HG02623 (cell line): ENCODE results near the gene PICALM.
A peak's percentile ranks its signal among the peaks of the same experiment; 100 is the strongest.
"Not testable (repeated sequence)": the region's sequence is repeated elsewhere in the genome, so short reads cannot be mapped to it uniquely, and the experiment has no call there.

ENCODE experiments used
- ATAC-seq: cut with Tn5 transposase; IDR thresholded peaks from one replicate; pipeline ENCODE4 v1.9.1; 2021; ENCODE audit warnings: moderate library complexity; ENCODE audit not compliant: unreplicated experiment

PICALM gene

GRCh38 chr11:86002431-86002830, 66.5 kb downstream of the PICALM start:
- ATAC-seq = no peak

GRCh38 chr11:85991508-85991907, 77.4 kb downstream of the PICALM start:
- no peak for ATAC-seq

DNA sequence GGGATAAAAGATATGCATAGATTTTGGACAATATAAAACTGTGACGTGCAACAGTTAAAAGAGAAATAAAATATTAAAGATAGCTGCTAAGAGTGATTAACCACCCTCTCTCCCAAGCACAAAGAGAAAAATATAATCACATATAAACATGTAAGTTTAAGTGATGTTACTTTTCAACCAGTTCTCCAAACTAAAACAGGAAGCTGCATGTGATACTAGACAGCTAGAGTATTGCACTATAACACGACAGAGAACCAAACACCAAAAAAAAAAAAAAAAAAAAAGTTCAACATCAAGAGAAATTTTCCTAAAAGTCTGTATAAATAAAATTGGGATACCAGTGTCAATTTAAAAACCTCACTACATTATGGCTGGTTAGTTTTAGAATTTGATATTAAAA, 79.1 kb downstream of the PICALM start:
- no peak for ATAC-seq

- no peak for ATAC-seq
Observed at GRCh38 chr11:85988780-85989179, 80.1 kb downstream of the PICALM start.

GRCh38 chr11:85977751-85978160, 91.1 kb downstream of the PICALM start:
- no peak for ATAC-seq

DNA sequence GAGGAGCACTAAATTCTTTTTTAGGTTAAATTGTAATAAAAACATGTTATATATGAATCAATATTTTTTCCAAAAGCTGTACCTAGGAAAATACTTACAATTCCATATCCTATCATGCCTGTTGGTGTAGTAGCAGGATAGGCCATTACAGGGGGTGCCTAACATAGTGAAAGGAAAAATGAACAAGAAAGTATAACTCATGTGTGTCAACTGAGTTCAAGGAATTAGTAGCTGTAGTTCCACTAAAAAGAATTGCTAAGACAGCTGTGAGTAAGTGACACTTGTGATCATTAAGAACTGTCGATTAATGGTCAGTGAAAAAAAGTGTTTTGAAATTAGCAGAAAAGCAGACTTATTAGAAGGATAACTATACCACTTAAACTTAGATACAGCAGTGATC, 92.4 kb downstream of the PICALM start:
- ATAC-seq = no peak

DNA sequence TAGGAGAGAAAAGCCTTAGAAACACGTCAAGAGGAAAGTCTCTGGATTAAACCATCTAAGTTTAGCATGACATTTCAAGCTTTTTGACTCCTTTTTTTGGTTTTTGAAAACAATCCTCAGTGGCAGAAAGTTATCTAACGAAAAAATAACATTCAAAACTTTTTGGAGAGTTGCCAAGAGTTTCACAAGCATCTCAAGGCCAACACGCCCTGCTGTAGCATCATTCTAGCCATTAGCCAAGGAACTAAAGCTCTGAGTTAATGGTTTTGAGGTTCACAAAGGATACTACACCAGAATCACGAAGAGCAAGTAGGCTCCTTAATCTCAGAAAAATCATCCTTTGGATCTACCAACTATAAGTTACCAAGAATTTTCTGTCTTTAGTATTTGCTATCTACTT, 94.8 kb downstream of the PICALM start:
- no peak for ATAC-seq

GRCh38 chr11:85970593-85970992, 98.3 kb downstream of the PICALM start:
- ATAC-seq = no peak

DNA sequence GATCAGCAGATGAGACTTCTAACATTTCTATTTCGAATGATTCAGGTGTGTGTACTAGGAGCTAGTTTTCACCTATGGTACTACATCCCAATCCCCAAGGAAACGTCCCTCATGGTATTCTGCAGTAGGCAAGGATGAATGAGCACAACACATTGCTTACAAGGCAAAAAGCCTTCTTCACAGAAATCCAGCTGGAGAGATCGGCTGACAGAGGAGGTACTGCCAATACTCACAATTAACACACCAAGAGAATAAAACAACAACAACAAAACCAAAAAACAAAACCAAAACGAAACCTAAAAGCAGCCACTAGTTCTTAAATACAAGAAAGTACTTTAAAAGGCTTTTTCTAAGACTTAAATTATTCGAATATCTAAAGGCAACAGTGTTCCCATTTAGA, 101.4 kb downstream of the PICALM start:
- ATAC-seq = no peak

- no peak for ATAC-seq
Observed at GRCh38 chr11:85965202-85965601, 103.7 kb downstream of the PICALM start.

- ATAC-seq = no peak
Observed at GRCh38 chr11:85961930-85962363, 106.9 kb downstream of the PICALM start.

GRCh38 chr11:85961130-85961529, 107.8 kb downstream of the PICALM start:
- no peak for ATAC-seq

DNA sequence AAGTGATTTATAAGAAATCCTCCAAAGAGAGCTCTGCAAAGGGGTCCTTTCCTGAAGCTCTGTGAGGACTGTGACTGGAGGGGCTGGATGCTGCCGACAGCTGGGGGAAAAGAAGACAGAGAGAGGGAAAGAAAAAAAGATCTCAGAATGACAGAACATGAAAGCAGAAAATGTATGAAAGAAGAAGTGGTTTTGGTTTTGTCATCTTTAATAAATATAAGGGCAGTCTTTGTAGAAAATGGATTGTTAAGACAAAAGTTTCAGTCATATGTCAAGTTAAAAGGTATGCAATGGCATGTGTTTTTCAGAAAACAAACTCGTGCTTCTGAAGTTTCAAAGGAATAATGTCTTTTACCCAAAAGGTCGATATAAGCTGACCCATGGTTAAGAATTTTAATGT, 108.2 kb downstream of the PICALM start:
- ATAC-seq = no peak

GRCh38 chr11:85955531-85955930, 113.4 kb downstream of the PICALM start:
- no peak for ATAC-seq

- no peak for ATAC-seq
Observed at GRCh38 chr11:85953491-85954143, 115.3 kb downstream of the PICALM start.

GRCh38 chr11:85952108-85952485, 116.8 kb downstream of the PICALM start:
- ATAC-seq = not testable (repeated sequence)

GRCh38 chr11:85951428-85952107, 117.3 kb downstream of the PICALM start:
- ATAC-seq = no peak

DNA sequence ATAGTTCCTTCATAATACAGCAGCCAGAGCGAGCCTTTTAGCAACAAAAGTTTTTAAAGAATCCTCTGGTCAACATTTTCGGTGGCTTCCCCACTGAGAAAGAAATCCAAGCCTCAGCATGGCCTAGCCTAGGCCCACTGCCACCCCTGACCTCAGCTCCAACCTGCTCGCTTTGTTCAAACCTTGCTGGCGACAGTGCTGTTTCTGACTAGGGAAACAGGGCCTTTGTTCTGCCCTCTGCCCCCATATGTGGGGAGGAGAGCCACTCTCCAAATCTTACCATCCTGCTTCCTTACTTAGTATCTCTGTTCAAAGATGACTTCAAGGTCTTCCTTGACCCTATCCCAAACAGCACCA, 117.9 kb downstream of the PICALM start:
- no peak for ATAC-seq

GRCh38 chr11:85950317-85951048, 118.4 kb downstream of the PICALM start:
- no peak for ATAC-seq

DNA sequence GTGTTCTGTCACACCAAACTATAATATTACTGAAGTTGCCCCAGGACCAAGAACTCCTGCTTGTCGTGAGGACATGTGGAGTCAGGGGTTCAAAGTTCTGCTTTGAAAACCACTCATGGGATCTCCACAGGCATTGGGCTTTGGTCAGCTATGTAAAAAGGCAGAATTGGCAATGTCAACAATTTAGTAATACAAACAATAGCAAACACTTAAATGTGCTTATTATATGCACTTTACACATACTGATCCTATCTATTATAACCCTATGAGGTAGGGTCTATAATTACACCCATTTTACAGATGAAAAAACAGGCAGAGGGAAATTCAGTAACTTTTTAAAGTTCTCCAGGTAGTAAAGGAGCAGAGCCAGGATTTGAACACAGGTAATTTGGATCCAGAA, 119.1 kb downstream of the PICALM start:
- ATAC-seq = no peak

GRCh38 chr11:85948884-85949283, 120.0 kb downstream of the PICALM start:
- ATAC-seq = peak; percentile 40
